H9 (cell line): Measurements from ENCODE around the gene GRB2. TPM values are rescaled to one million over a fixed set of nuclear protein-coding genes. Genes with fewer than 3 reads are reported as not detected.
A peak's percentile ranks its signal among the peaks of the same experiment; 100 is the strongest.

Experiments
- DNase-seq: peaks from one replicate; pipeline ENCODE4 v3.0.0-alpha.2; 2017
- H2AFZ ChIP-seq: one replicate; pipeline ENCODE4 v1.6.1; 2013; ENCODE audit warnings: mild to moderate bottlenecking, low read length, control low read depth, moderate library complexity
- H2AK5ac ChIP-seq: 2 replicates; pipeline ENCODE4 v1.6.1; 2013; ENCODE audit warnings: low read length, control low read depth, mixed read lengths; ENCODE audit not compliant: insufficient read length
- H2BK120ac ChIP-seq: one replicate; pipeline ENCODE4 v1.6.1; 2013; ENCODE audit warnings: low read depth, mild to moderate bottlenecking, low read length, control low read depth, inconsistent platforms; ENCODE audit not compliant: poor library complexity, severe bottlenecking
- H2BK12ac ChIP-seq: 2 replicates; pipeline ENCODE4 v1.6.1; 2013; ENCODE audit warnings: low read length, control low read depth, mixed read lengths, low read depth; ENCODE audit not compliant: insufficient read length
- H2BK15ac ChIP-seq: 2 replicates; pipeline ENCODE4 v1.6.1; 2013; ENCODE audit warnings: low read depth, low read length, control low read depth
- H2BK20ac ChIP-seq: one replicate; pipeline ENCODE4 v1.6.1; 2013; ENCODE audit warnings: low read depth, mild to moderate bottlenecking, low read length, control low read depth, inconsistent platforms; ENCODE audit not compliant: poor library complexity, severe bottlenecking
- H2BK5ac ChIP-seq: 2 replicates; pipeline ENCODE4 v1.6.1; 2013; ENCODE audit warnings: low read length, control low read depth, mixed read lengths; ENCODE audit not compliant: insufficient read length
- H3K14ac ChIP-seq: 2 replicates; pipeline ENCODE4 v1.6.1; 2013; ENCODE audit warnings: low read length, control low read depth; ENCODE audit not compliant: insufficient read depth
- H3K18ac ChIP-seq: 2 replicates; pipeline ENCODE4 v1.6.1; 2013; ENCODE audit warnings: low read depth, mild to moderate bottlenecking, mixed read lengths, low read length, control low read depth; ENCODE audit not compliant: insufficient read length
- H3K23ac ChIP-seq: 2 replicates; pipeline ENCODE4 v1.6.1; 2013; ENCODE audit warnings: low read length, control low read depth, mixed read lengths, low read depth; ENCODE audit not compliant: insufficient read length
- H3K23me2 ChIP-seq: 2 replicates; pipeline ENCODE4 v1.6.1; 2013; ENCODE audit warnings: low read depth, mild to moderate bottlenecking, mixed read lengths, low read length, control low read depth; ENCODE audit not compliant: insufficient read length, poor library complexity, severe bottlenecking
- H3K27ac ChIP-seq: 2 replicates; pipeline ENCODE4 v1.5.1; 2013; ENCODE audit warnings: low read length, control low read depth, mixed read lengths, low read depth; ENCODE audit not compliant: insufficient read length
- H3K27me3 ChIP-seq: 2 replicates; pipeline ENCODE4 v1.6.1; 2013; ENCODE audit warnings: low read length, control low read depth, inconsistent platforms; ENCODE audit not compliant: insufficient read depth
- H3K4ac ChIP-seq: 2 replicates; pipeline ENCODE4 v1.6.1; 2013; ENCODE audit warnings: low read depth, mild to moderate bottlenecking, control low read depth, inconsistent platforms, low read length, moderate library complexity
- H3K4me1 ChIP-seq: 2 replicates; pipeline ENCODE4 v1.6.1; 2013; ENCODE audit warnings: low read length, control low read depth, inconsistent platforms; ENCODE audit not compliant: insufficient read depth
- H3K4me2 ChIP-seq: 2 replicates; pipeline ENCODE4 v1.6.1; 2013; ENCODE audit warnings: low read length, control low read depth, mixed read lengths; ENCODE audit not compliant: insufficient read length, insufficient read depth
- H3K56ac ChIP-seq: 2 replicates; pipeline ENCODE4 v1.6.1; 2013; ENCODE audit warnings: low read depth, mild to moderate bottlenecking, mixed read lengths, low read length, control low read depth; ENCODE audit not compliant: insufficient read length
- H3K79me1 ChIP-seq: 2 replicates; pipeline ENCODE4 v1.6.1; 2013; ENCODE audit warnings: low read depth, mild to moderate bottlenecking, moderate library complexity, low read length, control low read depth, inconsistent platforms; ENCODE audit not compliant: insufficient read depth, poor library complexity, severe bottlenecking
- H3K79me2 ChIP-seq: 2 replicates; pipeline ENCODE4 v1.6.1; 2013; ENCODE audit warnings: low read length, control low read depth, inconsistent platforms; ENCODE audit not compliant: insufficient read depth
- H3K9ac ChIP-seq: 2 replicates; pipeline ENCODE4 v1.6.1; 2013; ENCODE audit warnings: low read length, control low read depth, mixed read lengths; ENCODE audit not compliant: insufficient read length; ENCODE audit errors: extremely low read depth
- H3K9me3 ChIP-seq: one replicate; pipeline ENCODE4 v1.6.1; 2013; ENCODE audit warnings: low read depth, low read length, inconsistent platforms; ENCODE audit not compliant: control insufficient read depth
- H3T11ph ChIP-seq: one replicate; pipeline ENCODE4 v1.6.1; 2013; ENCODE audit warnings: mild to moderate bottlenecking, low read length, control low read depth, inconsistent platforms
- H4K20me1 ChIP-seq: one replicate; pipeline ENCODE4 v1.6.1; 2013; ENCODE audit not compliant: control insufficient read depth, insufficient read length, insufficient read depth
- H4K5ac ChIP-seq: 2 replicates; pipeline ENCODE4 v1.6.1; 2013; ENCODE audit warnings: low read depth, mild to moderate bottlenecking, mixed read lengths, low read length, control low read depth; ENCODE audit not compliant: insufficient read length
- H4K8ac ChIP-seq: replicated peaks from 2 replicates; pipeline ENCODE4 v1.6.1; 2013; ENCODE audit warnings: low read length, control low read depth, mixed read lengths, low read depth; ENCODE audit not compliant: insufficient read length
- H4K91ac ChIP-seq: 2 replicates; pipeline ENCODE4 v1.6.1; 2013; ENCODE audit warnings: low read depth, mild to moderate bottlenecking, moderate library complexity, mixed read lengths, low read length, control low read depth; ENCODE audit not compliant: insufficient read length
- H3K27ac Mint-ChIP-seq, 3 experiments: 2 replicates in 2 of 3; 3 replicates in 1 of 3; pipeline ENCODE4 v1.8.0; 2020 to 2021; ENCODE audit warnings: mixed read lengths in 3 of 3, mild to moderate bottlenecking in 1 of 3, moderate library complexity in 1 of 3
- H3K27me3 Mint-ChIP-seq: 2 replicates; pipeline ENCODE4 v1.8.0; 2021; ENCODE audit warnings: low read depth, mild to moderate bottlenecking, moderate library complexity, mixed read lengths
- H3K36me3 Mint-ChIP-seq, 3 experiments: 2 replicates in 2 of 3; 3 replicates in 1 of 3; pipeline ENCODE4 v1.8.0; 2020 to 2021; ENCODE audit warnings: low read depth in 3 of 3, mixed read lengths in 3 of 3; ENCODE audit not compliant: insufficient read depth in 1 of 3
- H3K4me1 Mint-ChIP-seq, 2 experiments: 2 replicates each; pipeline ENCODE4 v1.8.0; 2020; ENCODE audit warnings: mixed read lengths in 2 of 2
- H3K4me3 Mint-ChIP-seq, 2 experiments: 2 replicates in 1 of 2; 3 replicates in 1 of 2; pipeline ENCODE4 v1.8.0; 2020 to 2021; ENCODE audit warnings: mild to moderate bottlenecking in 2 of 2, mixed read lengths in 2 of 2, moderate library complexity in 1 of 2
- H3K9me3 Mint-ChIP-seq, 2 experiments: 2 replicates in 1 of 2; 3 replicates in 1 of 2; pipeline ENCODE4 v1.8.0; 2020; ENCODE audit warnings: mild to moderate bottlenecking in 2 of 2, mixed read lengths in 2 of 2, moderate library complexity in 1 of 2
- WGBS: extraction: QIAGEN DNeasy Blood & Tissue Kit; methylation state at CpG from one replicate; pipeline ENCODE4 v1.1.7; 2013; ENCODE audit warnings: missing lambda C conversion rate, low lambda C conversion rate, mixed read lengths; ENCODE audit not compliant: insufficient read length; ENCODE audit errors: extremely low coverage; 5-methylcytosine and 5-hydroxymethylcytosine counted together
- total RNA-seq: library from RNA; stranded (reverse); gene quantifications from 2 replicates; pipeline ENCODE4 v1.2.1, GENCODE V29; 2021
- TF ChIP-seq, protein P1 (sequence below): fragments of 200-600 bp; sonication (generic); conservative IDR thresholded peaks from 3 replicates; pipeline ENCODE4 v1.8.0; 2021; ENCODE audit warnings: antibody characterized with exemption, mild to moderate bottlenecking

GRB2 gene
- total RNA-seq, 1 experiment from 2014 or later, result 91.7 TPM

DNA sequence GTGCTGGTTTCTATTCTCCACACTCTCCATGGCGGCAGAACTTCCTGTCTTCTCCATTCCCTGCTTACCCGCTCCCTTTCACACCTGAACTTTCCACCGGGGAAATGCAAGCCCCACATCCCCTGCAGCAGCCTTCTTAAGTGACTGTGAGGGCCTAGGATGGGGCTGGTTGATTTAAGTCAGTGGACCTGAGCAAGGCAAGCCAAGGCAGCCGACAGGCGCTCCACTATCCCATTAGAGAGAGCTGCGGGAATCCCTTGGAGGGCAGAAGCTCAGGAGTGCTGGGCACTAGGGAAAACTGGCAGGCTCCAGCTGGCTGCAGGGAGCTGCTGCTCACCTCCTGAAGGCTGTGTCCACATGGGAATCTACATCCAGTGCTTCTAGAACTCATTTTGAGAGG, 80.1 kb downstream of the GRB2 start:
- Histone ChIP-seq H2AFZ (no peak overlapping the region), H3K4ac (no peak overlapping the region), H4K8ac (no peak overlapping the region), H4K5ac (no peak overlapping the region), H4K20me1 (no peaks in the 10 kb centered on the region), H3K27me3 (no peaks in the 10 kb centered on the region), H3K56ac (no peak overlapping the region), H2BK15ac (no peak overlapping the region), H3K4me2 (no peak overlapping the region), H3K14ac (no peak overlapping the region), H3K9ac (no peak overlapping the region), H3T11ph (no peak overlapping the region), H3K23me2 (no peaks in the 10 kb centered on the region), H3K79me1 (peaks cover 2% of the 10 kb centered on the region), H2BK5ac (no peak overlapping the region), H3K27ac (no peak overlapping the region), H3K4me1 (no peaks in the 10 kb centered on the region), H3K79me2 (no peaks in the 10 kb centered on the region), H3K18ac (no peak overlapping the region), H3K23ac (no peak overlapping the region), H3K9me3 (no peaks in the 10 kb centered on the region), H2AK5ac (no peak overlapping the region), H4K91ac (no peak overlapping the region), H2BK20ac (no peak overlapping the region), H2BK12ac (no peak overlapping the region), H2BK120ac (no peak overlapping the region)
- Mint-ChIP-seq H3K4me3 (no peak overlapping the region), H3K9me3 (no peaks in the 10 kb centered on the region), H3K4me1 (peaks cover 13 to 25% of the 10 kb centered on the region in 2 experiments), H3K27me3 (no peaks in the 10 kb centered on the region), H3K27ac (peak overlapping the region; percentile 10 to 93 (median 88); a peak in 2 of 7 replicates), H3K36me3 (peaks cover 27 to 51% (median 39%) of the 10 kb centered on the region in 3 experiments)
- DNase-seq, result no peak
- TF ChIP-seq, protein P1, sequence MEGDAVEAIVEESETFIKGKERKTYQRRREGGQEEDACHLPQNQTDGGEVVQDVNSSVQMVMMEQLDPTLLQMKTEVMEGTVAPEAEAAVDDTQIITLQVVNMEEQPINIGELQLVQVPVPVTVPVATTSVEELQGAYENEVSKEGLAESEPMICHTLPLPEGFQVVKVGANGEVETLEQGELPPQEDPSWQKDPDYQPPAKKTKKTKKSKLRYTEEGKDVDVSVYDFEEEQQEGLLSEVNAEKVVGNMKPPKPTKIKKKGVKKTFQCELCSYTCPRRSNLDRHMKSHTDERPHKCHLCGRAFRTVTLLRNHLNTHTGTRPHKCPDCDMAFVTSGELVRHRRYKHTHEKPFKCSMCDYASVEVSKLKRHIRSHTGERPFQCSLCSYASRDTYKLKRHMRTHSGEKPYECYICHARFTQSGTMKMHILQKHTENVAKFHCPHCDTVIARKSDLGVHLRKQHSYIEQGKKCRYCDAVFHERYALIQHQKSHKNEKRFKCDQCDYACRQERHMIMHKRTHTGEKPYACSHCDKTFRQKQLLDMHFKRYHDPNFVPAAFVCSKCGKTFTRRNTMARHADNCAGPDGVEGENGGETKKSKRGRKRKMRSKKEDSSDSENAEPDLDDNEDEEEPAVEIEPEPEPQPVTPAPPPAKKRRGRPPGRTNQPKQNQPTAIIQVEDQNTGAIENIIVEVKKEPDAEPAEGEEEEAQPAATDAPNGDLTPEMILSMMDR, result no peak
- no CpG with 5 or more reads among the region's 6 CpGs for WGBS
